T-cell (primary cell): ENCODE data around the gene PDE7B. TPM values are rescaled to one million over a fixed set of nuclear protein-coding genes. Genes with fewer than 3 reads are reported as not detected.

Experiments
- ATAC-seq, 4 experiments: fragments of 200-7000 bp in 3 of 4; fragments of 150-1000 bp in 1 of 4; cut with Tn5 transposase; replicated peaks in 1 of 4; 1 replicate in 3 of 4; 2 replicates in 1 of 4; pipeline ENCODE4 v1.10.0; 2021; ENCODE audit warnings: moderate library complexity in 3 of 4, mild to moderate bottlenecking in 2 of 4, moderate number of reproducible peaks in 1 of 4
- CTCF ChIA-PET, 2 donors: fragments of 300-600 bp; sonication (Branson Sonifier 250); formaldehyde crosslinking; loops; one replicate each; lab custom pipeline; 2022; ENCODE audit warnings: antibody characterized with exemption in 2 of 2; lab: Charles Lee
- POLR2A ChIA-PET, 2 donors: fragments of 300-600 bp; sonication (Branson Sonifier 250); formaldehyde crosslinking; loops; one replicate each; lab custom pipeline; 2022; ENCODE audit warnings: antibody characterized with exemption in 2 of 2; lab: Charles Lee
- DNase-seq, 35 experiments: peaks; one replicate each; pipeline versions ENCODE4 v3.0.0 to v3.0.0-alpha.2; 2013 to 2023
- H3K27ac ChIP-seq: one replicate; pipeline ENCODE4 v1.5.1; 2013; ENCODE audit warnings: low read length
- H3K27me3 ChIP-seq, 2 experiments: replicated peaks in 1 of 2; 1 replicate in 1 of 2; 2 replicates in 1 of 2; pipeline versions ENCODE4 v1.6.1 to v1.7.0; 2013; ENCODE audit warnings: low read length in 1 of 2, mixed read lengths in 1 of 2; ENCODE audit not compliant: control insufficient read depth in 2 of 2, insufficient read depth in 2 of 2; ENCODE audit errors: extremely low read depth in 1 of 2
- H3K36me3 ChIP-seq, 2 donors: 1 replicate in 1 of 2; 2 replicates in 1 of 2; pipeline versions ENCODE4 v1.6.1 to v1.7.0; 2013; ENCODE audit warnings: low read length in 1 of 2; ENCODE audit not compliant: control insufficient read depth in 2 of 2, insufficient read depth in 1 of 2; ENCODE audit errors: extremely low read depth in 1 of 2
- H3K4me1 ChIP-seq, 2 experiments: 1 replicate in 1 of 2; 2 replicates in 1 of 2; pipeline versions ENCODE4 v1.6.1 to v1.7.0; 2013; ENCODE audit warnings: low read length in 2 of 2, mixed read lengths in 1 of 2; ENCODE audit not compliant: insufficient read depth in 2 of 2, control insufficient read depth in 1 of 2; ENCODE audit errors: extremely low read depth in 1 of 2
- H3K4me3 ChIP-seq, 2 donors: 1 replicate in 1 of 2; 2 replicates in 1 of 2; pipeline versions ENCODE4 v1.5.1 to v1.7.0; 2013; ENCODE audit warnings: mild to moderate bottlenecking in 2 of 2, low read length in 1 of 2, moderate library complexity in 1 of 2; ENCODE audit not compliant: control insufficient read depth in 1 of 2; ENCODE audit errors: extremely low read depth in 1 of 2
- H3K9me3 ChIP-seq: 2 replicates; pipeline ENCODE4 v1.7.0; 2013
- H3K27ac Mint-ChIP-seq, 2 donors: one replicate each; pipeline ENCODE4 v1.8.0; 2020 to 2021; ENCODE audit warnings: mild to moderate bottlenecking in 2 of 2, mixed read lengths in 2 of 2
- H3K27me3 Mint-ChIP-seq, 2 donors: one replicate each; pipeline ENCODE4 v1.8.0; 2021 to 2022; ENCODE audit warnings: mixed read lengths in 2 of 2
- H3K36me3 Mint-ChIP-seq: one replicate; pipeline ENCODE4 v1.8.0; 2021; ENCODE audit warnings: mixed read lengths
- H3K4me1 Mint-ChIP-seq, 3 donors: one replicate each; pipeline ENCODE4 v1.8.0; 2020 to 2022; ENCODE audit warnings: mixed read lengths in 3 of 3, mild to moderate bottlenecking in 1 of 3
- H3K4me3 Mint-ChIP-seq, 3 donors: one replicate each; pipeline ENCODE4 v1.8.0; 2020 to 2022; ENCODE audit warnings: mild to moderate bottlenecking in 3 of 3, mixed read lengths in 3 of 3, moderate library complexity in 3 of 3
- H3K9me3 Mint-ChIP-seq, 3 donors: one replicate each; pipeline ENCODE4 v1.8.0; 2020 to 2022; ENCODE audit warnings: mixed read lengths in 3 of 3
- WGBS: methylation state at CpG from one replicate; pipeline ENCODE4 v1.1.5; 2013; ENCODE audit warnings: missing lambda C conversion rate; ENCODE audit not compliant: insufficient coverage; 5-methylcytosine and 5-hydroxymethylcytosine counted together
- total RNA-seq, 35 experiments: library from RNA in 6 of 35; stranded (reverse) in 6 of 35; fragments of 120-200 nt in 1 of 35; gene quantifications; one replicate each; pipeline versions ENCODE4 v1.2.1 to v1.2.4 and lab custom pipeline; 2013 to 2026

The PDE7B gene
- total RNA-seq, 5 donors from 2014 or later (not counting 1 experiment from before 2014, with no cell fraction given): 0.35 to 1.5 (median 0.69) TPM

- no CpG with 5 or more reads among the region's 4 CpGs for WGBS
- H3K27me3 ChIP-seq: no peaks in the 10 kb centered on the region
- no peaks in the 10 kb centered on the region for H3K36me3 ChIP-seq
- no peak overlapping the region for H3K27ac Mint-ChIP-seq
- H3K27me3 Mint-ChIP-seq: peaks cover 0 to 3% of the 10 kb centered on the region in 2 donors
- DNase-seq (no peak), ATAC-seq (no peak)
- H3K36me3 Mint-ChIP-seq: no peaks in the 10 kb centered on the region
- CTCF ChIA-PET: no interaction called here
- H3K4me3 Mint-ChIP-seq: no peak overlapping the region
- peaks cover 0 to 7% (median 0%) of the 10 kb centered on the region in 3 donors for H3K4me1 Mint-ChIP-seq
- H3K9me3 Mint-ChIP-seq: no peaks in the 10 kb centered on the region
- POLR2A ChIA-PET: no interaction called here
- H3K9me3 ChIP-seq: no peaks in the 10 kb centered on the region
- H3K4me1 ChIP-seq: no peaks in the 10 kb centered on the region
- H3K27ac ChIP-seq: no peak overlapping the region
- H3K4me3 ChIP-seq: no peak overlapping the region
These were observed 329.4 kb downstream of the PDE7B start for GRCh38 chr6:136180704-136181511.

GRCh38 chr6:136181512-136181833 is 330.0 kb downstream of the PDE7B start:
- ChIA-PET POLR2A (no interaction called here), CTCF (no interaction called here)
- H3K4me1 Mint-ChIP-seq: peaks cover 0 to 7% (median 0%) of the 10 kb centered on the region in 3 donors
- Histone ChIP-seq H3K27ac (no peak overlapping the region), H3K4me1 (no peaks in the 10 kb centered on the region), H3K36me3 (no peaks in the 10 kb centered on the region), H3K9me3 (no peaks in the 10 kb centered on the region), H3K27me3 (no peaks in the 10 kb centered on the region), H3K4me3 (no peak overlapping the region)
- no peak overlapping the region for H3K27ac Mint-ChIP-seq
- H3K27me3 Mint-ChIP-seq: peaks cover 0 to 3% of the 10 kb centered on the region in 2 donors
- no peaks in the 10 kb centered on the region for H3K9me3 Mint-ChIP-seq
- H3K4me3 Mint-ChIP-seq: no peak overlapping the region
- WGBS: no CpG with 5 or more reads among the region's 1 CpG
- DNase-seq (no peak), ATAC-seq (no peak)
- H3K36me3 Mint-ChIP-seq: no peaks in the 10 kb centered on the region

GRCh38 chr6:136181861-136182260 is 330.4 kb downstream of the PDE7B start:
- Histone ChIP-seq H3K9me3 (no peaks in the 10 kb centered on the region), H3K4me1 (no peaks in the 10 kb centered on the region), H3K36me3 (no peaks in the 10 kb centered on the region), H3K27me3 (no peaks in the 10 kb centered on the region), H3K27ac (no peak overlapping the region), H3K4me3 (no peak overlapping the region)
- WGBS: no CpG with 5 or more reads among the region's 1 CpG
- no peak for DNase-seq
- ATAC-seq: no peak
- ChIA-PET CTCF (no interaction called here), POLR2A (no interaction called here)
- H3K27ac Mint-ChIP-seq: no peak overlapping the region
- H3K9me3 Mint-ChIP-seq: no peaks in the 10 kb centered on the region
- H3K4me1 Mint-ChIP-seq: peaks cover 0 to 7% (median 0%) of the 10 kb centered on the region in 3 donors
- H3K4me3 Mint-ChIP-seq: no peak overlapping the region
- H3K36me3 Mint-ChIP-seq: no peaks in the 10 kb centered on the region
- peaks cover 0 to 3% of the 10 kb centered on the region in 2 donors for H3K27me3 Mint-ChIP-seq

GRCh38 chr6:136184738-136185137 is 333.2 kb downstream of the PDE7B start:
- H3K9me3 Mint-ChIP-seq: no peaks in the 10 kb centered on the region
- H3K4me1 Mint-ChIP-seq: no peaks in the 10 kb centered on the region
- H3K36me3 Mint-ChIP-seq: no peaks in the 10 kb centered on the region
- Histone ChIP-seq H3K27me3 (no peaks in the 10 kb centered on the region), H3K4me3 (no peak overlapping the region), H3K36me3 (no peaks in the 10 kb centered on the region), H3K27ac (no peak overlapping the region), H3K9me3 (no peaks in the 10 kb centered on the region), H3K4me1 (no peaks in the 10 kb centered on the region)
- DNase-seq (no peak), ATAC-seq (no peak)
- POLR2A ChIA-PET: no interaction called here
- H3K4me3 Mint-ChIP-seq: no peak overlapping the region
- no CpG with 5 or more reads among the region's 1 CpG for WGBS
- H3K27me3 Mint-ChIP-seq: no peaks in the 10 kb centered on the region
- no peak overlapping the region for H3K27ac Mint-ChIP-seq
- CTCF ChIA-PET: no interaction called here

- no peaks in the 10 kb centered on the region for H3K9me3 Mint-ChIP-seq
- ChIA-PET POLR2A (no interaction called here), CTCF (no interaction called here)
- peaks cover 0 to 2% of the 10 kb centered on the region in 2 donors for H3K36me3 ChIP-seq
- H3K27me3 ChIP-seq: peaks cover 0 to 2% of the 10 kb centered on the region in 2 experiments
- ATAC-seq (no peak), DNase-seq (no peak)
- no peaks in the 10 kb centered on the region for H3K36me3 Mint-ChIP-seq
- no peaks in the 10 kb centered on the region for H3K4me1 ChIP-seq
- H3K4me3 Mint-ChIP-seq: no peak overlapping the region
- no peaks in the 10 kb centered on the region for H3K27me3 Mint-ChIP-seq
- H3K27ac ChIP-seq: no peak overlapping the region
- H3K9me3 ChIP-seq: no peaks in the 10 kb centered on the region
- no peaks in the 10 kb centered on the region for H3K4me1 Mint-ChIP-seq
- WGBS: no CpG with 5 or more reads among the region's 1 CpG
- H3K4me3 ChIP-seq: no peak overlapping the region
- H3K27ac Mint-ChIP-seq: no peak overlapping the region
These were observed 334.9 kb downstream of the PDE7B start for GRCh38 chr6:136186363-136186762.

GRCh38 chr6:136188486-136188885 is 337.0 kb downstream of the PDE7B start:
- DNase-seq: no peak
- H3K27ac ChIP-seq: no peak overlapping the region
- no peaks in the 10 kb centered on the region for H3K4me1 Mint-ChIP-seq
- ChIA-PET CTCF (no interaction called here), POLR2A (interaction anchor here in 1 of 2 donors (0.6 kb wide), 1 partner anchor 464 kb away, joined by 3 read pairs; no protein-coding TSS in a partner anchor)
- no peaks in the 10 kb centered on the region for H3K9me3 Mint-ChIP-seq
- no peaks in the 10 kb centered on the region for H3K9me3 ChIP-seq
- no peak overlapping the region for H3K4me3 Mint-ChIP-seq
- no peaks in the 10 kb centered on the region for H3K36me3 Mint-ChIP-seq
- H3K27me3 ChIP-seq: peaks cover 0 to 9% of the 10 kb centered on the region in 2 experiments
- ATAC-seq: no peak
- H3K4me1 ChIP-seq: no peaks in the 10 kb centered on the region
- peaks cover 0 to 8% of the 10 kb centered on the region in 2 donors for H3K36me3 ChIP-seq
- no peak overlapping the region for H3K27ac Mint-ChIP-seq
- no peak overlapping the region for H3K4me3 ChIP-seq
- peaks cover 0 to 3% of the 10 kb centered on the region in 2 donors for H3K27me3 Mint-ChIP-seq
- WGBS: 80% methylated on average over 1 of the region's 2 CpGs
